Fibroblast of skin of scalp (primary cell): ENCODE measurements around the gene CES2.

Source experiments
- DNase-seq: peaks from one replicate; pipeline ENCODE4 v3.0.0-alpha.2; 2013

Gene CES2

GRCh38 chr16:66918803-66919568 is 16.3 kb upstream of the CES2 start, which contains the start of gene CDH16:
Gene CDH16 (minus strand): TSS chr16:66918885. CDS start chr16:66918065, 820 bp downstream.
- no peak for DNase-seq

- no peak for DNase-seq
Observed at GRCh38 chr16:66919569-66920298, 15.6 kb upstream of the CES2 start.

GRCh38 chr16:66920299-66920590 is 15.1 kb upstream of the CES2 start:
- no peak for DNase-seq

GRCh38 chr16:66920924-66921680 is 14.2 kb upstream of the CES2 start:
- no peak for DNase-seq

DNA sequence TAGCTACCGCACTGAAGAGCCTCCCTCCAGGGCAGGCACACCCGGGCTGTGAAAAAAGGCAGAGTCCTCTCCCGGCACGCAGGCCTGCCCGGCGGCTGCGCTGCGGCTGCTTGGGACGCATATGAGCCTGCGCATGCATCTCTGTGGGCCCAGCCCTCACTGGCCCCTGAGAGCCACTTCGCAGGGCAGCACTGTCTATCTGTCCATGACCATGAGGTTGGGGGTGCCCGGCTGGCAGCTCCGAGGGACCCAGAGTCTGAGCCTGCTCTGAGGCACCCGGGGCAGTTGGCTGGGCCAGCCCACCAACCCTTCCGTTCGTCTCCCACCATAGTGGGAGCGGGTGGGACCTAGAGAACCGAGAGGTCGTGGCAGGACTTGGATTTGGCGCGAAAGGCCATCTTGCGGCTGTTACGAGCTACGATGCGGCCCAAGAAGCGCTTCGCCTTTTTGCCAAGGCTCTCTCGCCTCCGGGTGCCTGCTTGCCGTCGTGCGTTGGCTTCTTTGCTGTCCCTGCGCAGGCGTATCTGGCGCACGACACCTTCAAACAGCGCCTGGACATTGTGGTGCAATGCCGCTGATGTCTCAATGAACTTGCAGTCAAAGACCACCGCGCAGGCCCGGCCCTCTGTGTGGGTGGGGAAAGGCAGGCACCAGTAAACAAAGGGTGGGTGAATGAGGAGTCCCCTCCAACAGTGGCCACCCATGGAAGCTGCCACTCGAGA is 13.4 kb upstream of the CES2 start:
- no peak for DNase-seq

- DNase-seq: peak; percentile 38
Observed at GRCh38 chr16:66923247-66923731, 12.0 kb upstream of the CES2 start.

DNA sequence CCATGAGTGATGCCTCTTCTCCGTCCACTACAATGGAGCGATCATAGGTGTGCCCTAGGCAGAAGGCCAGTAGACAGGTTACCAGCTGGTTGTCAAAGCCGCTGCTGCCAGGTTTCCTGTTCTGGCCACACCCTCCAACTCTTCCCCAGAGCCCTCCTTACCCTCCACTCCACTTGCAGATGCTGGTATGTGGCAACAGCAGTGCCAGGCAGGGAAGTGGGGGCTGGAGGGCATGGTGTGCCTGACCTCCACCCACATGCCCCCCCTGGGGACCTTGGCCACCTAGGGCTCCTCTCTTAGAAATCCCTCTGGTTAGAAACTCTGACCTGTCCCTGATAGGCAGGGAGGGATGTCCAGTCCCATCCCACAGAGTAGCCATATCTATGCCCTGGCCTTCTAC is 11.4 kb upstream of the CES2 start:
- DNase-seq: no peak

DNA sequence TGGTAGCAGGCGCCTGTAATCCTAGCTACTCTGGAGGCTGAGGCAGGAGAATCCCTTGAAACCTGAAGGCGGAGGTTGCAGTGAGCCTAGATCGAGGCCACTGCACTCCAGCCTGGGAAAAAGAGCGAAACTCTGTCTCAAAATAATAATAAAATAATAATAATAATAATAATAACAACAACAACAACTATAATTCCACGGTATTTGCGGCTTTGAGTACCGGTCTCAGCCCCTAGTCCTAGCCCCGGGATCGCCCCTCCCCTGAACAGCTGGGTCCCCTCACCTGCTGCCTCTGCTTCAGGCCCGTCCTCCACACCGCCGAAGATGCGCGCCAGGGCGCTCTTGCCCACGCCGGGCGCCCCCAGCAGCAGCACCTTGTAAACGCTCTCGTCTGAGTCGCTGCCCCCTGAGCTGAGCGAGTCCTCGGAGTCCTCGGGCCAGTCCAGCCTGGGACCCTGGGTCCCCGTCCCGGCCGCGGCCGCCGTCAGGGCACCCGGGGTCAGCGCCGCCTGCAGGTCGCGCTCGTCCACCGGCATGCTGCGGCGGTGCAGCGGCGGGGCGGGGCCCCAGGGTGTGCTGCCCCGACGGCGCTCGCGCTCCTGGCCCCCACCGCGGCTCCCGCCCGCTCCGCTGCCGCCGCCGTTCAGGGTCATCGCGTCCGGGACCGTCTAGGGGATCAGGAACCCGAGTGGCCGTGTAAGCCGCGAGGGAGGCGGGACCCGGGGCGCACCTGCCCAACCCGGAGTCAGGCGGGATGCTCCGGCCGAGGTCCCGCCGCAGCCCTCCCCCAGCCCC is 10.6 kb upstream of the CES2 start:
- DNase-seq: no peak

- no peak for DNase-seq
Observed at GRCh38 chr16:66925322-66925840, 9.9 kb upstream of the CES2 start, which contains the start of gene RRAD. Gene RRAD (minus strand): TSS chr16:66925535. CDS start chr16:66925179, 356 bp downstream.

DNA sequence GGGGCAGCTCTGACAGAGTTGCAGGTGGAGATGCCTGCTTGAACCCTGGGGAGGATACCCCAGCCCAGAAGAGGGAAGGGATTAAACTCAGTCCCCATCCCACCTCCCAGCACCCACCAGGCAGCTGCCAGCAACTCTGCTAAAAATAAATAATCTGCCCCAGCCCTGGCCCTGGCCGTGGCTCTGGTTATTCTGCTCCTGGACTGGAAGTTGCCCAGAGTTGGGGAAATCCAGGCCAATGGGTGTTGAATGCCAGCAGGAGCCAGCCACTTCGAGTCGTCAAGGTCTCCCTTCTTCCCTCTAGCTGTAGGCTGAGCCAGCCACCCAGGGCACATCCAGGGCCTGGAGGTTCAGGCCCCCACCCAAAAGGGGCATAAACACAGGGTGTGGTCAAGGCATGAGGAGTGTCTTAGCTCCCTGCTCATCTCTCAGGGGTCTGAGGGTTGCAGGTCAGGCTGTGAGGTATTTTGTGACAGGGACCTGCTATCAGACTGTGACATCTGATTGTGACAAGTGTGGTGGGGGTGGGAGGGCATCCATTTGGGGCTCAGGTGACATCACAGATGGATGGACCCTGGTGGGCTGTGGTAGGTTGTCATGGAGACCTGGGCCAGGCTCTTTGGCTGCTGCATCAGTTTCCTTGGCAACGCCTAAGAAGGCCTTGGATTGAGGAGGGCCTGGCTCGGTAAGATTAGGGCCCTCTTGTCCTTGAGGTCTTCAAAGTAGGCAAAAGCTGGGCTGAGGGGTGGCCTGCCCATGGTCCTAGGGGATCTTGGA is 9.0 kb upstream of the CES2 start:
- no peak for DNase-seq

DNA sequence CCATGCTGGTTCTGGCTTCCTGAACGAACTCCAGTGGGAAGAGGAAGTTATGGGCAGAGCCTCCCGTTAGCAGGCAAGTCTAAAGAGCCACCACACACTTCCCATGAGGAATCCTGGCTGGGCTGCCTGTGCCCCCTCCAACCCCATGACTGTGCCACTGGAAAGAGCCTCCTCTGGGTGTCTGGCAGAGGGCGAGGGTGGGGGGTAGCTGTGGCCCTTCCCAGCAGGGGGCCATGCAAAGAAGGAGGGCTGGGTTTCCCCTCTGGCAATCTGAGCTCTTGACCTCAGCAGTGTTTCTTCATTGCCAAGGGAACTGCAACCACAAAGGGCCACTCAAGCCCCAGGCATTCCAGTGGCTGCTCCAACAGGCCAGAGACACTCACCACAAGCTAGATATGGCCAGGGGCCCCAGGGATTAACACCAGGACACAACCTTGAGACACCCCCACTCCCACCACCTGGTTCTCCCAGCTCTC is 8.3 kb upstream of the CES2 start:
- DNase-seq: peak; percentile 81

DNA sequence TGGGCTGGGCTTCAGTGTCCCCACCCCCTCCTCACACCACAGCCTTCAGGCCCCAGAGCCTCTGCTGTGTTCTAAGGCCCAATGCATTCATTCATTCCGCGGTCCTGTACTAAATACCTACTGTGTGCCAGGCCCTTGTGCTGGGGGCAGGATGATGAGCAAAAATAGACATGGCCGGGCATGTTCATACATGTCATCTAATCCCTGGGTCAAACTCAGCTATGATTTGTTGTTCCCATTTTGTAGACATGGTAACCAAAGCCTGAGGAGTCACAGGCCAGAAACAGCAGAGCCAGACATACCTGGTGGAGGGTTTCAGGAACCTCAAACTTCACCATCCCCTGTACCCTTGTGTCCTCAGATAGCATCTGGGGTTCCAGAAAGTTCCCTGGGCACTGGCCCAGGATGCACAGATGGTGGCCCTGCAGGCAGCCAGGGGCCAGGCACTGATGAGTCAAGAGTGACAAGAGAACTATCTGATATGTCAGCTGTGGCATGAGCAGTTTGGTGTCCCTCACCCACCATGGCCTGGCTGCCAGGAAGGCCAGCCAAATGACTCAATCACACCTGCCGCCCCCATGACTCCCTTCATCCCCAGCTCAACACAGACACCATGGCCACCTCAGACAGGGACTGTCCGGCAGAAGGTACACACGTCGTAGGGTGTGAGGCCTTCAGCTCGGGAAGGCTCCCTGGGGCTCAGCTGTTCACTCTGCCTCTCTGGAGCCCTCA is 7.2 kb upstream of the CES2 start:
- no peak for DNase-seq

DNA sequence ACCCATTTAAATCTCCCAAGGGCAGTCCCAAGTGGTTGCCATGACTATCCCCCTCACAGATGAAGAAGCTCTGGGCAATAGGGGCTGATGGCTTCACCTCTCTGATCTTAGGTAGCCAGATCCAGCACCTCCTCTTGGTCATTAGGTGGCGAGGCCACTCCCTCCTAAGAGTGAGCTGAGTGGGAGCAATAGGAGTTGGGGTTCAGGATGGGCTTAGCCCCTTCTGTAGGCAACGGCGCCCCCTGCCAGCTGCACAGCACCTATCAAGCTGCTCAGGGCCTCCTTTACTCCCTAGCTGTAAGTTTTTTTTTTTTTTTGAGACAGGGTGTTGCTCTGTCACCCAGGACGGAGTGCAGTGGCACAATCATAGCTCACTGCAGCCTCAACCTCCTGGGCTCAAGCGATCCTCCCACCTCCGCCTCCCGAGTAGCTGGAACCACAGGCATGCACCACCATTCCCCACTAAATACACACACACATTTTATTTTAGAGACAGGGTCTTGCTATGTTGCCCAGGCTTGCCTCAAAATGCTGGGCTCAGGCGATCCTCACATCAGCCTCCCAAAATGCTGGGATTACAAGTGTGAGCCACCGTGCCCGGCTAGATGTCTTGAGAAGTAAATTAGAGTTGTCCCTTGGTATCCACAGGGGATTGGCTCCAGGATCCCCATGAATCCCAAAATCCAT is 6.5 kb upstream of the CES2 start:
- no peak for DNase-seq

GRCh38 chr16:66930189-66930588 is 5.1 kb upstream of the CES2 start:
- DNase-seq: no peak

DNA sequence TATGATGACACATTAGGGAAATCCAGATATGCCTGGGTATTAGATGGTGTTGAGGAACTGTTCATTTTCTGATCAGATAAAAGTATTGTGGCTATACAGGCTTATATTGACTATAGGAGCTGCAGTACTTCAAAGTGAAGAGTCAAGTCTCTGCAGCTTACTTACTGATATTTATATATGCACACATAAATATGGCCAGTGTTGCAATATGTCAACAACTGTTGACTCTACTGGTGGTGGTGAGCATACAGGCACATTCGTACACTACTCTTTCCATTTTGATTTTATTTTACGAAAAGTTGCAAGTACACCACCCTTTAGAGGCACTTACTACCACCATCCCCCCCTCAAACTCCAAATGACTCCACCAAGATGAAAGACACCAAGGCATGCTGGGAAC is 3.7 kb upstream of the CES2 start:
- DNase-seq: no peak

- no peak for DNase-seq
Observed at GRCh38 chr16:66932076-66932475, 3.2 kb upstream of the CES2 start.

DNA sequence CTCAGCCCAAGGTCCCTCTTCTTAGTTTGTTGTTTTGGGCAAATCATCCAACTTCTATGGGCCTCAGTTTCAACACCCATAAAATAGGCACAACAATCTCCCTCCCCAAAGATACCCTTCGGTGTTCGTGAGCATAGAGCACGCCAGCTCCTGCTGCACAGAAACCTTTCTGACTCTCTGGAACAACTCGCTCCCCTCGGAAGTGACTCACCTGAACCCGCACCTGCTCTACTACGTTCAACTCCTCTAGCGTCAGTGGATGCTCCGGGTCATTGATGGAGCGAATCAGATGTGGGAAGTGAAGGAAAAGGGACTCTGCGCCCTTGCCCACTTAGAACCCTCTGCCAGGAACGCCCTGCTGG is 1.6 kb upstream of the CES2 start:
- DNase-seq: no peak

DNA sequence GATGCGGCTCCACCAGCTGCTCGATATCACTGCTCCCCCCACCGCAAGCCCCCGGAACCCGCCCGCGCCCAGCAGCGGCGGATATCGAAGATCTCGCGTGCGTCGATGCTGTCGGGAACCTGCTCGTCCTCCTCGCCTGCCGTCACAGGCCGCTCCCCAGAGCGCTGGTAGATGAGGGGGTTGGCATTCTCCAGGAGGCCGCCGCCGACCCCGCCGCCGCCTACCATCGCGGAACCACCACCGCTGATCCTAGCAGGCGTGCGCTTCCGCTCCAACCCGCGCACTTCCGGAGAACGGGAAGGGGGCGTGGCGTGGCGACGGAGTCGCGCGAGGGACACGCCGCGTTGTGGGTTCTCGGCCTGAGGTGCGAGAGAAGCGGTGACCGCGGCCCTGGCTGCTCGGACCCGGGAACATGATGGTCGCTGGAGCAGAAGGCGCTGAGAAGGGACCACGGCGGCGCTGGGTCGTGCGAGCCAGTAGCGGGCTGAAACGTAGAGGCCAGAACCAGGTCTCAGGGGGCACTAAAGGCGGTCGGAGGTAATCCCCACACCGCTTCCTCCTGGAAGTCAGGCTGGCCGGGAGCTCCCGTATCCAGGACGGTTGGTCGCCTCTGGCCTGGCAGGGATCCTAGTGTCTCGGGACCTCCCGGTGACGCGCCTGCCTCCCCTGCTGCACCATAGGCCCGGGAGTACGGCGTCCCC is 1.0 kb upstream of the CES2 start, which contains the start of gene CIAO2B:
CIAO2B (minus strand) TSS at position 265 of the 701 bp plus-strand sequence; CDS start at position 227, 38 bp downstream.
- DNase-seq: peak; percentile 85
